ENCODE measurements around the gene ZSCAN23.
"Not testable (repeated sequence)": the region's sequence is repeated elsewhere in the genome, so short reads cannot be mapped to it uniquely, and the experiment has no call there.

ZSCAN23 gene

GRCh38 chr6:28443112-28443773 lies at the start of gene ZSCAN23:
Gene ZSCAN23, minus strand, starts transcription at chr6:28443491. Its CDS starts 7,225 bp downstream, at chr6:28436266.
- DNase-seq: peak; percentile 65

GRCh38 chr6:28491984-28492317 lies 48.7 kb upstream of the ZSCAN23 start:
- no peak for DNase-seq

GRCh38 chr6:28490205-28490890 lies 47.1 kb upstream of the ZSCAN23 start:
- DNase-seq: no peak

- no peak for DNase-seq
These were observed 46.3 kb upstream of the ZSCAN23 start for GRCh38 chr6:28489366-28490204.

GRCh38 chr6:28488916-28489365 lies 45.6 kb upstream of the ZSCAN23 start:
- DNase-seq: no peak

GRCh38 chr6:28486988-28487742 lies 43.9 kb upstream of the ZSCAN23 start:
- no peak for DNase-seq

- no peak for DNase-seq
These were observed 43.2 kb upstream of the ZSCAN23 start for GRCh38 chr6:28486533-28486932.

- no peak for DNase-seq
These were observed 42.2 kb upstream of the ZSCAN23 start for GRCh38 chr6:28485482-28485881.

- DNase-seq: no peak
These were observed 37.1 kb upstream of the ZSCAN23 start for GRCh38 chr6:28480253-28480932.

GRCh38 chr6:28478518-28478917 lies 35.2 kb upstream of the ZSCAN23 start:
- DNase-seq: no peak

GRCh38 chr6:28474441-28475219 lies 31.3 kb upstream of the ZSCAN23 start:
- DNase-seq: no peak

- DNase-seq: not testable (repeated sequence)
These were observed 26.0 kb upstream of the ZSCAN23 start for GRCh38 chr6:28469153-28469745.

- no peak for DNase-seq
These were observed 24.8 kb upstream of the ZSCAN23 start for GRCh38 chr6:28468056-28468455.

- DNase-seq: no peak
These were observed 19.1 kb upstream of the ZSCAN23 start for GRCh38 chr6:28462401-28462800.

GRCh38 chr6:28458568-28458967 lies 15.3 kb upstream of the ZSCAN23 start:
- DNase-seq: no peak

- DNase-seq: no peak
These were observed 5.8 kb upstream of the ZSCAN23 start for GRCh38 chr6:28449056-28449455.

GRCh38 chr6:28447512-28447906 lies 4.2 kb upstream of the ZSCAN23 start:
- not testable (repeated sequence) for DNase-seq

- no peak for DNase-seq
These were observed 3.7 kb upstream of the ZSCAN23 start for GRCh38 chr6:28446818-28447511.

- DNase-seq: not testable (repeated sequence)
These were observed 1.5 kb upstream of the ZSCAN23 start for GRCh38 chr6:28444759-28445158.

- DNase-seq: no peak
These were observed 705 bp downstream of the ZSCAN23 start for GRCh38 chr6:28442586-28442985.
